Prostate gland (tissue), 2 donors: ENCODE results near the gene ZC3H7A. TPM values are rescaled to one million over a fixed set of nuclear protein-coding genes. Genes with fewer than 3 reads are reported as not detected.
A peak's percentile ranks its signal among the peaks of the same experiment; 100 is the strongest.

ENCODE experiments used
- DNase-seq: peaks from one replicate; pipeline ENCODE4 v3.0.0-alpha.2; 2019; ENCODE audit warnings: low spot score
- H3K27ac ChIP-seq, 2 donors: fragments of 200-600 bp; sonication (generic); 2 replicates each; pipeline ENCODE4 v1.5.1; 2017 to 2019
- H3K27me3 ChIP-seq: fragments of 200-600 bp; sonication (generic); replicated peaks from 2 replicates; pipeline ENCODE4 v1.5.1; 2019; ENCODE audit not compliant: insufficient read depth
- H3K36me3 ChIP-seq, 2 donors: fragments of 200-600 bp; sonication (generic); 1 replicate in 1 of 2; 2 replicates in 1 of 2; pipeline versions ENCODE4 v1.5.1 to v1.8.1; 2017 to 2019
- H3K4me1 ChIP-seq: fragments of 200-600 bp; sonication (generic); replicated peaks from 2 replicates; pipeline ENCODE4 v1.5.1; 2019
- H3K4me3 ChIP-seq, 2 donors: fragments of 200-600 bp; sonication (generic); 2 replicates each; pipeline ENCODE4 v1.5.1; 2017 to 2019
- H3K9me3 ChIP-seq: fragments of 200-600 bp; sonication (generic); 2 replicates; pipeline ENCODE4 v1.5.1; 2017
- CTCF ChIP-seq, 4 experiments: fragments of 200-600 bp in 2 of 4; fragments of 450-650 bp in 2 of 4; sonication (generic) in 2 of 4; IDR thresholded peaks; 1 replicate in 3 of 4; 2 replicates in 1 of 4; pipeline ENCODE4 v1.5.1; 2016 to 2019; ENCODE audit warnings: antibody characterized with exemption in 4 of 4, mild to moderate bottlenecking in 2 of 4, moderate library complexity in 2 of 4
- POLR2A ChIP-seq: fragments of 450-650 bp; IDR thresholded peaks from one replicate; pipeline ENCODE4 v1.6.1; 2016; ENCODE audit warnings: antibody characterized with exemption, mild to moderate bottlenecking
- POLR2AphosphoS5 ChIP-seq: sonication (generic); formaldehyde crosslinking; IDR thresholded peaks from one replicate; pipeline ENCODE4 v1.6.1; 2017; ENCODE audit warnings: antibody characterized with exemption
- WGBS: methylation state at CpG from one replicate; pipeline ENCODE4 v1.1.5; 2018; 5-methylcytosine and 5-hydroxymethylcytosine counted together
- intact Hi-C: fragments of 100-400 bp; cut with DNase I; formaldehyde crosslinking; loops from one replicate; pipeline ENCODE4 v1.14.2; 2022
- small RNA-seq, 2 donors: library from RNA; depleted of rRNA; stranded (forward); fragments of <200 nt; gene quantifications; one replicate each; pipeline ENCODE3, GENCODE V24; 2016
- total RNA-seq, 2 donors: library from RNA; depleted of rRNA; stranded (reverse); fragments of >200 nt; gene quantifications; one replicate each; pipeline ENCODE4 v1.1.0, GENCODE V29; 2016

Gene ZC3H7A
- total RNA-seq, 2 donors from 2014 or later, result 48.9 to 56.4 TPM

- intact Hi-C loops, result no loop called here
- no peak overlapping the region for H3K4me3 ChIP-seq
Measured at GRCh38 chr16:11708421-11708820, 88.6 kb downstream of the ZC3H7A start.

GRCh38 chr16:11707679-11708197 is 89.3 kb downstream of the ZC3H7A start:
- WGBS, result 95% methylated on average over 4 of the region's 4 CpGs
- H3K36me3 ChIP-seq, result no peaks in the 10 kb centered on the region
- no peak for TF ChIP-seq POLR2A
- no peak for TF ChIP-seq POLR2AphosphoS5
- TF ChIP-seq CTCF (IDR thresholded peaks at IDR 0.05), result no peak
- H3K27ac ChIP-seq, result no peak overlapping the region
- no peaks in the 10 kb centered on the region for H3K9me3 ChIP-seq
- H3K4me3 ChIP-seq, result no peak overlapping the region
- intact Hi-C loops, result no loop called here
- peaks cover 16% of the 10 kb centered on the region for H3K4me1 ChIP-seq
- no peaks in the 10 kb centered on the region for H3K27me3 ChIP-seq
- no peak for DNase-seq

More at GRCh38 chr16:11708421-11708820, 88.6 kb downstream of the ZC3H7A start:
- no peaks in the 10 kb centered on the region for H3K27me3 ChIP-seq
- H3K27ac ChIP-seq, result no peak overlapping the region
- peaks cover 16% of the 10 kb centered on the region for H3K4me1 ChIP-seq
- no peaks in the 10 kb centered on the region for H3K9me3 ChIP-seq
- TF ChIP-seq POLR2AphosphoS5 (no peak), CTCF (IDR thresholded peaks at IDR 0.05) (no peak), POLR2A (no peak)
- DNase-seq, result no peak
- H3K36me3 ChIP-seq, result no peaks in the 10 kb centered on the region
- 90% methylated on average over 1 of the region's 1 CpG for WGBS

DNA sequence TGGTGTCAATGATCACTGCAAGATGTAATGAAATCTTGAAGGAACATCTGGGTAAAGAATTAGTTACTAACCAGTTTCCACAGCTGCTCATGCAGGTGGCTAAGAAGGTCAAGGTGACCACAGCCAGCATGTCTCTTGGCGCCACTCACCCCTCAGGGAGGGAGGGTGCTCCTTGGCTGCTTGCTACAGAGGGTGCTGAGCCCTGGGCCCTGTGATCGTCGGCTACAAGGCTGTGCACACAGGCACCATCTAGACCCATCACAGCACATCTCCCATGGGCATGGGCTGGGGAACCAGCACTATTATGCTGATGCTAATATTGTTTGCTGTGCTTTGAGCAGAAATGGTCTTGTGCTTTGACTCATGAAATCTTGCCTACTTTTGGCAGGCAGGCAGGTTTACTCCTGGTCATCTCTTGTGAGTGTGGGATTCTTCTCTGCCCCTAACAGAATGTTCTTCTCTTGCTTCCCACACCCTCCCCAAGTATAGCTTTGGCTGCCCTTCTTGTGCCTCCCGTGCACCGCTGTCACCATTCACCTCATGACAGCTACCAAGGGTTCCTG is 90.8 kb downstream of the ZC3H7A start:
- WGBS, result 36% methylated on average over 5 of the region's 5 CpGs
- Histone ChIP-seq H3K4me3 (no peak overlapping the region), H3K27me3 (no peaks in the 10 kb centered on the region), H3K36me3 (no peaks in the 10 kb centered on the region), H3K27ac (peak overlapping the region; percentile 47 to 64), H3K4me1 (peaks cover 16% of the 10 kb centered on the region), H3K9me3 (no peaks in the 10 kb centered on the region)
- TF ChIP-seq POLR2AphosphoS5 (peak; percentile 40), POLR2A (no peak), CTCF (IDR thresholded peaks at IDR 0.05) (no peak)
- intact Hi-C loops, result no loop called here
- no peak for DNase-seq

DNA sequence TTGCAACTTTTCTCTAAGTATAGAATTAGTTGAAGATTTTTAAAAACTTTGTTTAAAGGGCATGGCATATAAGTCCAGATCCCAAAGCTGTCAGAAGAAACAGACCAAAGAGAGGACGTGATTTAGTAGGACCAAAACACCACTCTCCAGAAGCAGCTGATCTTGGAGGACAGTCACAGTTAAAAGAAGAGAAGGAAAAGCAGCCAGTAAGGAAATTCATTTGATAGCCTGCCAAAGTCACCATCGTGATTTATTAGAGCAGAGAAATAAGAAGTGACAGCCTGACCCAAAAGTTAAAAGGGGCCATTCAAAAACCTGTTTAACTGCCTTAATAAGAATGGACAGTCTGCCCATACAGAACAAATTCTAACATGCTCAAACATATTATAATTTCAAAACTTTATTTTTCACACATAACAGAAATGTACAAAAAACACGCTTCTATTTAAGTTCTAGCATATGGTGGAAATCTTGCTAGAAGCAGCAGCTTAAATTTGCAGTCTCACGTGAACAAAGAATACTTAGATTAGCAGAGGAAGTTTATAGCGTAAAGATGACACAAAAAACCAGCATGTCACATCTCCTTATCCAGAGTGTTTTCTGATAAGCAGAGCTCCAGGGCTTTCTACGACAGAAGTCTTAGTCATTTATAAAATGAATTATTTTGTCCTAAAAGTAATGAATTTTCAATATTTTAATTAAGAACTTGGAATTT is 91.6 kb downstream of the ZC3H7A start:
- TF ChIP-seq POLR2AphosphoS5 (peak; percentile 76), CTCF (IDR thresholded peaks at IDR 0.05) (no peak), POLR2A (no peak)
- 11% methylated on average over 6 of the region's 6 CpGs for WGBS
- H3K9me3 ChIP-seq, result no peaks in the 10 kb centered on the region
- H3K27me3 ChIP-seq, result no peaks in the 10 kb centered on the region
- H3K27ac ChIP-seq, result peak overlapping the region; percentile 47 to 64
- no peaks in the 10 kb centered on the region for H3K36me3 ChIP-seq
- DNase-seq, result peak; percentile 68
- H3K4me3 ChIP-seq, result no peak overlapping the region
- H3K4me1 ChIP-seq, result peaks cover 16% of the 10 kb centered on the region
- intact Hi-C loops, result no loop called here

Small RNAs within 50 kb of the gene (small RNA-seq; reads per million reads assigned to genes)
- gene RF00017, result 0 reads per million in 2 donors

Other genes with a start within 250 kb of the ZC3H7A start
- gene LITAF, start 210.3 kb downstream of the ZC3H7A start, total RNA-seq, result 100 to 1,000 TPM in 1 of 2 donors, 10 to 100 TPM in 1; 92.5 to 137 TPM
- 10 to 100 TPM; 20.8 TPM for gene SNN, start 128.8 kb downstream of the ZC3H7A start, total RNA-seq
- 10 to 100 TPM; 75.0 to 96.9 TPM for gene TXNDC11, start 54.4 kb downstream of the ZC3H7A start, total RNA-seq
- gene RSL1D1, start 54.3 kb upstream of the ZC3H7A start, total RNA-seq, result 100 to 1,000 TPM; 100 to 132 TPM
- 10 to 100 TPM; 70.2 to 88.7 TPM for gene GSPT1, start 118.7 kb upstream of the ZC3H7A start, total RNA-seq
- gene NPIPB2, start 144.8 kb upstream of the ZC3H7A start, total RNA-seq, result 10 to 100 TPM in 1 of 2 donors, under 1 TPM in 1; 0.64 to 11.2 TPM
- 1 to 10 TPM in 1 of 2 donors, not detected in 1; 1.0 TPM for gene TNFRSF17, start 168.0 kb upstream of the ZC3H7A start, total RNA-seq
- 10 to 100 TPM; 11.8 to 24.7 TPM for gene SNX29, start 179.5 kb upstream of the ZC3H7A start, total RNA-seq